Spleen (tissue), 7 donors: Measurements from ENCODE around the gene VPS25.

ENCODE experiments used
- CTCF ChIP-seq, 11 experiments: fragments of 200-600 bp in 7 of 11; fragments of 450-650 bp in 4 of 11; sonication (generic) in 4 of 11; IDR thresholded peaks in 8 of 11; conservative IDR thresholded peaks in 3 of 11; 1 replicate in 7 of 11; 2 replicates in 4 of 11; pipeline versions ENCODE4 v1.4.0 to v1.8.0; 2016 to 2021; ENCODE audit warnings: antibody characterized with exemption in 11 of 11, inconsistent platforms in 4 of 11, mild to moderate bottlenecking in 1 of 11
- POLR2AphosphoS5 ChIP-seq, 3 donors: sonication (generic); formaldehyde crosslinking; IDR thresholded peaks; one replicate each; pipeline ENCODE4 v1.5.1; 2017; ENCODE audit warnings: antibody characterized with exemption in 3 of 3
- donor health status: DM: no; HTN: no; CAD: no; lungs with moderate emphysema.
- donor health status: DM: no; HTN: no; CAD: no.
- donor health status: DM: no; HTN: no; CAD: no.

- TF ChIP-seq CTCF (IDR thresholded peaks at IDR 0.05 in 8 of 11, conservative IDR thresholded peaks at IDR 0.05 in 3 of 11): no peak
- no peak for TF ChIP-seq POLR2AphosphoS5 (IDR thresholded peaks at IDR 0.05)
Observed at GRCh38 chr17:42803074-42803883, 30.0 kb downstream of the VPS25 start.
